OCI-M1 (cell line): ENCODE data around the gene CSF2.

ENCODE experiments used
- DNase-seq: peaks from one replicate; lab custom pipeline; 2025; lab: John Stamatoyannopoulos, UW

Gene CSF2

DNA sequence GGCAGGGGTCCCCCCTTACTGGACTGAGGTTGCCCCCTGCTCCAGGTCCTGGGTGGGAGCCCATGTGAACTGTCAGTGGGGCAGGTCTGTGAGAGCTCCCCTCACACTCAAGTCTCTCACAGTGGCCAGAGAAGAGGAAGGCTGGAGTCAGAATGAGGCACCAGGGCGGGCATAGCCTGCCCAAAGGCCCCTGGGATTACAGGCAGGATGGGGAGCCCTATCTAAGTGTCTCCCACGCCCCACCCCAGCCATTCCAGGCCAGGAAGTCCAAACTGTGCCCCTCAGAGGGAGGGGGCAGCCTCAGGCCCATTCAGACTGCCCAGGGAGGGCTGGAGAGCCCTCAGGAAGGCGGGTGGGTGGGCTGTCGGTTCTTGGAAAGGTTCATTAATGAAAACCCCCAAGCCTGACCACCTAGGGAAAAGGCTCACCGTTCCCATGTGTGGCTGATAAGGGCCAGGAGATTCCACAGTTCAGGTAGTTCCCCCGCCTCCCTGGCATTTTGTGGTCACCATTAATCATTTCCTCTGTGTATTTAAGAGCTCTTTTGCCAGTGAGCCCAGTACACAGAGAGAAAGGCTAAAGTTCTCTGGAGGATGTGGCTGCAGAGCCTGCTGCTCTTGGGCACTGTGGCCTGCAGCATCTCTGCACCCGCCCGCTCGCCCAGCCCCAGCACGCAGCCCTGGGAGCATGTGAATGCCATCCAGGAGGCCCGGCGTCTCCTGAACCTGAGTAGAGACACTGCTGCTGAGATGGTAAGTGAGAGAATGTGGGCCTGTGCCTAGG is at the start of gene CSF2:
Gene CSF2 (plus strand): TSS at position 559 of the 783 bp plus-strand sequence. CDS start 35 bp downstream, at position 594.
- no peak for DNase-seq

DNA sequence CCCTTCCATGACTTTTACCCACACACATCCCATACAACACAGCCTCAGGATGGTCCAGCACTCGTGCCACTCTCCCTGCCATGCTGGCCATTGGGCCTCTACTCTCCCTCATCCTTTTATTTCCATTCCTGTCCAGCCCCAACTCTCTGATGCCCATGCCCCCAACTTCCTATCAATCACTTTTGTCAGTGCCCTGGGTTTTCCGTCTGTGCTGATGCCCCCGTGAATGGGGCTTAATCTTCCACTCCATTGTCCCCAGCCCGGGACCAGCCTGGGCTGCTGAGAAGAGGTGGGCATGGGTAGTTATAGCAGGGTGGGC is 49.5 kb upstream of the CSF2 start:
- DNase-seq = no peak

DNA sequence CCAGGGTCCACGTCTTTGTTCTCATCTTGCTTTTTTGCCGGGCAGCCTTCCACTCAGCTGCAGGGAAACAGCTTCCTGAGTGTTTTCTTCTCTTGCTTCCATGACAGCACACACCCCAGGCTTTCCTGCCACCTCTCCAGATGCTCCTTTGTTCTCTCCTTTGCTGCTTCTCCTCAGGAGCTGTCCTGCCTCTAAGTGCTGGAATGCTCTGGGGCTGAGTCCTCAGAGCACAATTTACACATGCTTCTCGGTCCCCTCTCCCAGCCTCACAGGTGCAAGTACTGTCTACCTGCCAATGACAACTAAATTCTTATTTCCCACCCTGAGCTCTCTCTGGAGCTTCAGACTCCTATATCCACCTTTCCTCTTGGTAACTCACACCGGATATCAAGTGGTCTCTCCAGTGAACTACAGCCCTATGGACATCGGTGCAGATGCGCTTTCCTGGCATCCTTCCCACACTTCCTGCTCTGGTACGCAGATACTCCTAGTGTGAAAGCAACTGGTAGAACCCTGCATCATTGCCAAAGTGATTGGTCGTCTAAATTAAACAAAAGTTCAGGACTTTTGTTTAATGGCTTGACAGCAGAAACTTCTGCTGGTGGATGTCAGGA is 48.7 kb upstream of the CSF2 start:
- no peak for DNase-seq

DNA sequence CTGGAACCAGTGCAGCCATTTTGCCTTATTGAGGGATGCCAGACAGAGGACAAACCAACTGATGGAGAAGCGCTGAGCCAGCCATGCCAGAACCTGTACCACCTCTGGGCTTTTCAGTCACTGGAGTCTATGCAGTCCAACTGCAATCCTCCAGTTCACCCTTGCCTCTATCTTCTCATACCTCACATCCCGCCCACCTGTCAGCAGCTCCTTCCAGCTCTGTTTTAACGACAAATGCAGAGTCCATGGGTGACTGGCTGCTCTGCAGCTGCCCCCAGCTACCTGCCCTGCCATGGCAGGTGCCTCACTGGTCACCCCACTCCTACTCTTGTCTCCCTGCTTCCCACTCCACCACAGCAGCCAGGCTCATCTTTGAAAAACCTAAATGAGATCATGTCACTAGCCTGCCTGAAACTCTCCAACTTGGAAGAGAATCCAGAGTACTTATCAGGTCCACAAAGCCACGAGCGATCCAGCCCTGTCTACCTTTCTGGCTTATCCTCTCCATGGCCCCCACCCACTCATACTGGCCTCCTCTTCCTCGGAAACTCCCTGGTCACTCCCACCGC is 48.1 kb upstream of the CSF2 start:
- no peak for DNase-seq

DNA sequence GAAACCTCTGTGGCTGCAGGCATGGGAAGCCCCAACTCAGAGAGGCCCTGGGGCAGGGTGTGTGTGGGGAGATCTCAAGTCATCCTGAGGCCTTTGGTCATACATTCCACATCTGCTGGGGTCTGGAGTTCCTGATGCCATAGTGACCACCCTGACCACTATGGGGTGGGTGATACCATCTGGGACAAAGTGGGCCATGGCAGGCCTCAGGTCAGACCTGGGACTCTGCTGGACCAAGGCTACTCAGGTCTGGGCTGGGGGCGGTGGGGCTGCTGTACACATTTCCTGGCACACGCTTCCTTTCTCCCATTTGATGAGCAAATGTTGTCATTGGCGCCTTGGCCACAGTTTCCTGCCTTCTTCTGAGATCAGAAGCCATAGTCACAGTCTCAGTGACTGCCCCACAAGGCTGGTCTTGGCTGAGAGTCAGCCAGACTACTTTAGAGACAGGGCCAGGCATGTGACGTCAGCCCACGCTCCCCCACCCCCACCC is 47.0 kb upstream of the CSF2 start:
- DNase-seq = no peak

DNA sequence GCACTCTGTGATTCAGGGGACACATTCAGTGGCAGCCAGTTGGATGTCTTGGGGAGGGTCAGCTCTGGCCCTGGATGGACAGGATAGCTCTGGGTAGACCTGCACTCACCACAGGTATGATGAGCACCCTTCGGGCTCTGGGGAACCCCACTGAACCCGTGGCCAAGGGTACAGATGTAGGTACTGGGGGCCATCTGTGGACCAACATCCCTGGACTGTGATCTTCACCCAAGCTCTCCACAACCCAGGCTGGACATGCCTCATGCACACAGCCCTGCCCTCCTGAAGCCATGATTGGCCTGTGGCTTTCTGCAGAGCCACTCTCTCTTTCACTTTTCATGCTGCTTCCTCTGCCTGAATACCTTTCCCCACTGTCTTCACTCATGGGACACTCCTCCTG is 46.6 kb upstream of the CSF2 start:
- DNase-seq = no peak

DNA sequence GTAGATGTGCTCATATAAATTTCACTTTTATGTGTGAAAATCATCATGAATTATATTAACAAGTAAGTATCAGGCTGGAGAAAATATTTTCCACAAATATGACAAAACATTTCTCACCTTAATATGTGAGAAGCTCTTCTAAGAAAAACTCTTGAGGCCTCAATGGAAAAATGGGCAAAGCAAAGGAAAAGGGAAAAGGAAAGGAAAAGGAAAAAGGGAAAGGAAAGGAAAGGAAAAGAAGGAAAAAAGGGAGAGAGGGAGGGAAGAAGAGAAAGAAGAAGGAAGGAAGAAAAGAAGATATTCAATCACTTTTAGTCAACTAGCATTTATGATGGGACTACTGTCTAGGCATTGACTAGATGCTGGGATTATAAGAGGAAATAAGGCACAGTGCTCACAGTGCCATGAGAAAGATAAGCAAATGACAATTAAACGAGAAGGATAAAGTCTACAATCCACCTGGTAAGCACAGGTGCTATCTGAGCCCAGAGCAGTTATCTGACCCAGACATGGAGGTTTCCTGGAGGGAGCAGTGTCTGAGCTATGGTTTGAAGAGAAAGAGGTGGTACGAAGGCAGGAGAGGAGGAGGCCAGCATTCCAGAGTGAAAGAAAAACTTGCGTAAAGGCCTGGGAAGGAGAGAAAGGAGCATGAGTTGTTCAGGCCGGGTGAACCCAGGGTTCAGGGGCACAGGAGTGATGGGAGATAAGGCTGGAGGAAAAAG is 43.8 kb upstream of the CSF2 start:
- no peak for DNase-seq

DNA sequence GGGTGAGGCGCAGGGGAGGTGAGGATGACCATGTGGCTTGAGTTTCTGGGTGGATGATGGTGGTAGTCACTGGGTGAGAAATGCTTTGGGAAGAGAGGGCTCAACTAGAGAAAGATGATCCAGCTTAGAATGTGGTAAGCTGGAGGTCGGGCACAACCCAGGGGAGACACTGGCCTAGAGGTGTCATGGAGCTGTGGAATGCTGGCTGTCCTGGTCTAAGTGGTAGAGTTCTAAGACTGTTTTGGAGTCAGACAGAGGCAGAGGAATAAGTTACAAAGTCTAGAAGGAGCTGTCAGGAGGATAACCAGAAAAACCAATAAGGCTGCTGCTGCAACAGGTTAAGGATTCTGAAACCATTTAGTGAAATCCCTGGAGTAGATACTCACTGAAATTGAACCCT is 43.0 kb upstream of the CSF2 start:
- no peak for DNase-seq

DNA sequence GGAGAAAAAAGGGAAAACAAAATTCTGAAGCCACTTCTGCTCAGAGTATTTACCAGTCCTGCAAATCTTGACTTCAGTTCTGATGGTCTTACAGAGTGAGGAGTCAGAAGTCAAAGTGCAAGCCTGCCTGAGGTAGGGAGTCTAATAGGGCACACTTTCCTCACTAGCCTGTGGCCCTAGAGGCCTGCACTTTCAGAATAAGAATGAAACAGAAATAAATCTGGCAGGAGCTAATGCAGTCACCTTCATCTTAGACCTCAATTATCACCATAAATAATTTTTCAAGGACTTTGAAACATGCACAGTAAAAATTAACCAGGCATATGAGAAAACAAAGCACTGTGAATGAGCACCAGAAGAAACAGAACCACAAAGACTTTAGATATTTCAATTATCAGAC is 41.4 kb upstream of the CSF2 start:
- no peak for DNase-seq

DNA sequence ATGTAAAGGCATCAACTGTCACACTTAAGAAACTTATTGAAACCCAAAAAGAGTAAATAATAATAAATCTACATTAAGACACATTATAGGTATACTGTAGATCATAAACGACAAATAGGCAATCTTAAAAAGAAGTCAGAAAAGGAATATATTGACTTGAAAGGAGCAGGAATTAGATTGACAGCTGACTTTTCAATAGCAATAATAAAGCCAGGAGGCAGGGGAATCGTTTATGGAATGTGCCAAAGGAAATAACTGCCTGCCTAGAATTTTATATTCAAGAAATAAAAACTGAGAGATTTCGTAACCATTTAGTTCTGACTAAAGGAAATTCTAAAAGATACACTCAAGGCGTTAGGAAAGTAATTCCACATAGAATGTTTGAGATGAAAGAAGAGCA is 40.5 kb upstream of the CSF2 start:
- DNase-seq = no peak

DNA sequence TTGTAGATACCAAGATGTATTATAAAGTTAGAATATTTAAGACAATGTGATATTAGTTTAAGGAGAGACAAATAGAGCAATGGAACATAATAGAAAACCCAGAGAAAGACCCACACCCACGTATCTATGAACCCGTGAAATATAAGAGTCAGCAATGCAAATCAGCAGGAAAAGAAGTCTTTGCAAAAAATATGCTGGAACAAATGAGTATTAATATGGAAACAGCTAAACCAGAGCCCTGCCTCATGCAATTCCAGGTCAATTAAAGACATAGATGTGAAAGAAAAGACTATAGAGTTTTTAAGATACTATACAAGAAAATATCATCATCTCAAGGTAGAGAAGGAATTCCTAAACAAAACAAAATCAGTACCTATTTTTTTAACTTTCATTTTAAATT is 36.2 kb upstream of the CSF2 start:
- DNase-seq = no peak

DNA sequence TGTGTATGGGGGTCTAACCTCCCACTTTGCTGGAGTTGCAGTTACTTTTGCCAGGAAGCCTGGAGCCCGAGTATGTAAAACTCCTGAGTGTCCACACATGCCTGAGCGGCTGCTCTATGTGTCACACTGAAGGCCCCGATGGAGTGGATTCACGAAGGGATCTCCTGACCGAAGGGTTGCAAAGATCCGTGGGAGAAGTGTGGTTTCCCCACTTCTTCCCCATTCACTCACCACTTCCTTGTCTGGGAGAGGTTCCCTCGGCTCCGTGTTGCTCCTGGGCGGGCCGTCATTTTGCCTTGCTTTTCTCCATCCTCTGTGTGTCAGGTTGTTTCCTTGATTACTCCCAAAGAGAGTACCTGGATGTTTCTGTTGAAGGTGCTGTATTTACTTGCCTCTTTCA is 29.4 kb upstream of the CSF2 start:
- DNase-seq = no peak

DNA sequence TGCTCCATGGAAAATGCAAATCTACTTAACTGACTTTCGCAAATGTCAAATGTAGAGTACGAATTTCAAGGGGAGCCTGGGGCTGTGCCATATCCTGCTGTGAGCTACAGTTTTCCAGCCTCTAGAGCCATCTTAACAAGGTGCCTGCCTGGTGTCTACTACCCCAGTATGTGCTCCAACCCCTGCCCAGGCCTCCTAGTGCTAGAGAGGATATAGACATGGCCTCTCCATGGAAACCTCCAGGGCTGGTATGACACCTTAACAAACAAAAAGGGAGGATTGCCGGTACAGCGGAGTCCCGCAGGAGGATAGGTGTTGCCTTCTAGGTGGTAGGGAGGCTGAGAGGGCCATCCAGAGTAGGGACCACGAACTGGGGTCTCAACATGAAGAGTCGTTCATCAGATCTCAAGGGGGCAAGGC is 26.7 kb upstream of the CSF2 start:
- DNase-seq = no peak

DNA sequence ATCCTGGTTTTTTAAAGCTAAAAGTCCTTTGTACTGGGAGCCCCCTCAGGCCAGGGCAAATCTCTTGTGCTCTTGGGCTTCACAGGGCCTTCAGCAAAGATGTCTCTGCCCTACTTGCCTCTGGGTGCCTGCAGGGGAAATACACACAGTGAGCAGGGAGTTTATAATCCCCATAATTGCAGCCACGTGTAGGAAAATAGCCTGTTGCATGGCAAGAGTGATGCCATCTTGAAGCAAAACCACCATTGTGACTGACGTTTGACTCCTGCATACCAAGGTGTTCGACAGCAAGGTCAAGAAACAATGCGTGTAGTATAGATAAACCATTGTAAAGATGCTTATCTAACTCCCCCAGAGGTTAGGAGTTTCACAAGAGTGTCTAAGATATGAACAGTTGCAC is 24.5 kb upstream of the CSF2 start:
- DNase-seq = no peak

DNA sequence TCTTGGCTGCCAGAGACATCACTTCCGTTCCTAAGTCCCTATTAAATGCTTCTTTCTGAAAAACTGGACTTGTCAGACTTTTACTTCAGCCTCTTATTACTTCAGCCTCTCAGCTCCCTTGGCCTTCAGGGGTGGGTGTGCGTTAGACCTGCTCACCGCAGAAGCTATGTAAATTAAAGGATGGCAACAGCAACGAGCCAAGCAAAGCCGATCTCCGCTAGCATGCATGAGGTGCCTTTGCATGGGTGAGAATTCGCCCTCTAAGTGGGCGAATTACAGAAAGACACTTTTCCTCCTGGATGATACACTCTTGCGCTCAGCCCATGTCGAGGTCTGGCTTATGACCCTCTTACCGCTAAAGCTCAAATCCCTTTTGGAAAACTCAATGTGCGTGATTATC is 24.0 kb upstream of the CSF2 start:
- DNase-seq = no peak

DNA sequence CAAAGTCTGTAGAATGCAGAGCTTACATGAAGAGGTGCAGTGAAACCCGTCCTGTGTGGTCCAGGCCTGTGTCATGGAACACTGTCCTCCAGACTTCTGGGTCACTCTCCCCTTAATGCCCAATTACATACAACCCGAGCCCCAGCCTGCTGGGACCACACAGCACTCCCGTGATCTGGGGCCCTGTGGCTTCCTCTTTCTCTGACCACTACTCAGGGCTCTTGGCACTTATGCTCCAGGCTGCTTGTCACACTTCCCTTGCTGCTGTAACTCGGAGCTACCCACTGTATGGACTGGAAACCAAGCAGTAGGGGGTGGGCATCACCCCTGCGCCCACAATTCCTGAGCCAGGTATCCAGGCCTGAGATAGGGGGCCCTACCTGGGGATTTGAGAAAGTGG is 23.5 kb upstream of the CSF2 start:
- DNase-seq = peak; percentile 73

DNA sequence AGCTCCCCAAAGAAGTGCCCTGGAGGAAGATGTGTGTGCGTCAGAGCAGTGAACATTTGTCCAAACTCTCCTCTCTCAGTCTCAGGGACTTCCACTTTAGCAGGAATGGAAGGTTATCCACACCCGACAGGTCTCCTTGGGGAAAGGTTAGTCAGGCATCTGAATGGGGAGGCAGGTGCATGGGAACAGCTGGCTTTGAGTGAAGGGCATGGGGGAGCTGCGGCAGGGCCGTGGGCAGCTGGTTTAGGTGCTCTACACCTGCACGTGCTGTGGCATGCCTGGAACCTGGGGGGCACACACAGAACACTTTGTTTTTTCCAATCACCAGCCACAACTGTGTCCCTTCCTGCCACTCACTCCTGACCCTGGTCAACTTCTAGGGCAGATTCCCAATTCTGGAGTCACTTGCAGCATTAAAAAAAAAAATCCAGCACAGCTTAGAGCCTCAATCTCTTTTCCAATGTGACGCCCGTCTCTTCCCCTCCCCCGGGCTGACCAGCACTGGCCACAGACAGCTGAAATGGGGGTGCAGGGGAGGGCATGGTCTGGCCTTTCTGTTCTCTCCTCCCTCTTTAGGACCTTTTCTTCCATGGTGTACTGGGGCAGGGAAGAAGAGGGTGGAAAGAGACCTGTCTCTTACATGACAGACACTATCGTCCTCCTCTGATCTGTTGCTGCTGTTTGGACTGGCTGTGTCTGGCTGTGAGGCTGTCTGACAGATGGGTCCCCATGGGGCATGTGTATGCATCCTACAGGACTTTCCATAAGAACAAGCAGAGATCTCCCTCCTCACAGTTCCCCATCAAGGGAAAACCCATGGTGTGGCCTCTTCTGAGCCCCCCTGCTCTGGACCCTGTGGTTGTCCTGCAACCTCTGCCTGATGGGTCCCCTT is 22.7 kb upstream of the CSF2 start:
- no peak for DNase-seq

DNA sequence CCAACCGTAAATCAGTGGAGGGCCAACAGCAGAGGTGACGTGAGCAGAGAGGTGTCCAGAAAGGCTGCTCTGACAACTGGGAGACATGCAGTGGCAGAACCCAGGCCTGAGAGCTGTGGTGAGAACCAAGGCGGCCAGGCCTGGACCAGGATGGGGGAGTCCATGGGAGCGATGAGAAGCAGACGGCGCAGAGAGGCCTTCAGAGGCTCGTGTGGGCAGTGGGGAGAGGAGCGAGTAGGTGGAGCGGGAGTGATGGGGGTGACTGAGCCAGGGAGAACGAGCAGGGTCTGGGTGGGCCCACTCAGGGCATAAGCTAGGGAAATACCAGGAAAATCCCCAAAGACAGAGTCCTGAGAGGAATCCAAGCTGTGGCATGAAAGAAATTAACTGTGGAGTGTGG is 21.1 kb upstream of the CSF2 start:
- no peak for DNase-seq

DNA sequence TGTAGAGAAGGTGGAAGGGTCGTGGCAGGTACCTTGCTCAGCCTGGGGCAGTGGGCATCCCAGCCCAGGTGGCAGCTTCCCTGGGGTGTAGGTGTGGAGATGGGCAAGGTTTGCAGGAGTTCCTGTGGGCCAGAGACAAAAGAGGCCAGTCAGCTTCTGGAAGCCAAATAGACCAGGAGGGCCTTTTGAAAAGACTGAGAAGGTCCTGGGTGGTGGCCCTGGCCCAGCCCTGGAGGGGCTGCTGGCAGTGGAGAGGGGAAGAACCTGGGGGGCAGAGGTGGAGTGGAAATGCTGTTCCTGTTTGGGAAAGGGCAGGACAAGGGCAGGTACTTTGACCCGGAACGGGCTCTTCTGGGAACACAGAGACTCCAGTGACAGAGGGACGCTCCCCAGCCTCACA is 20.1 kb upstream of the CSF2 start:
- DNase-seq = no peak

DNA sequence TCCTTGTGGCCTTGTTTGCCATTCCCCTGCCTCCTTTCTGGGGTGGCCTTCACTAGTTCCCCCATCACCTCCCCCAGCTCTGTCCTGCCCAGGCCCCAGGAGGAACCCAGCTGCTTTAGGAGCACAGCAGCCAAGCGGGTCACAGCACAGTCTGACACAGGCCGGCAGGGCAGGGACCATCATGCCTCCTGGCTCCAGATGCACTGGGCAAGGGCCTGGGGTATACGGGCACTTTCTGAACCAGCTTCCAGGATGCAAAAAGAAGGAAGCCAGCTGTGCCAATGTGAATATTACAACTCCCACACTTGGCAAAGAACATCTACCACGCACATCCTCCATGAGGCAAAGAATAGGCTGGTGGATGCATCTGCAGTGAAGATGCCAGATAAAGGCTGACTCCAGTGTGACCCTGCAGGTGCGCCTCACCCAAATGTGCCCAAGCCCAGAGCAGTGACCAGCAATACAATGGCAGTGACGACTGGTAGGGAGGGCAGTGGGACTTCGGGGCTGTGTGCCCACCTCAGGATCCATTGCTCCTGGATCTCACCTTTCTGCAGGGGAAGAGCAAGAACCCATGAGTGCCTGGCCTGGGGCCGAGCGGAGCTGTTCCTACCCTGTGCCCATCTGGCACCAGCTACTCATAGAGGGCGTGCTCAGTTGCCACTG is 19.4 kb upstream of the CSF2 start:
- no peak for DNase-seq

DNA sequence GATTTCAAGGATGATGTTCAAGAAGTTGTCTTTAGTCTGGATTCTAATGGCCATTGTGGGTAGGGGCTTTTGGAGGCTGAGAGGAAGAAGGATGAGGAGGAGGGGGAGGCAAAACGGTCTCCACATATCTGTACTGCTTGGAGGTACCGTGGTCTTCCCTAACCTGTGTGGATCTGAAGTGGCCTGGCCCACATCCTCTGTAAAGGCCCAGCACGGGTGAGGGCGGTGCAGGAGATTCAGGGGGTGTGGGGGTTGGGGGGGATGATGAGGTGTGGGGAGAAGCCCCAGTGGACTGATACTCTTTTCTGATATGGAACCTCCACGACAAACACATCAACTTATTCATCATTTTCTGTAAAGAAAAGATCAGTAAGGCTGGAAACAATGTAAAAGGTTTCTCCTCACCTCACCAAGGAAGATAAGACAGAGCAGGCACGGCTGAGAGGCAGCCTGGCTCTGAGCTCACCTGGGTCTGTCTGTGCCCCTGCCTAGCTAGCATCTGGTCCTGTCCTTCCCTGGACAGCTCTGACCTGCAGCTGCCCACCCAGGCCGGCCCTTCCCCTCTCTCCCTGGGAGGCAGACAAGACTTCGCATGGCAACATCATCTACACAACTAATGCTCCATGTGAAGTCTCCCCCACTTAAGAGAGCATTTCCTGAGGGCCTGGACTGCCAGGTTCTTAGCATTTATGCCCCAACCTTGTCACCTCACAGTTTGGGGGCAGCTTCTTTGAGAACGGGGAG is 18.7 kb upstream of the CSF2 start:
- DNase-seq = no peak
